ENCODE measurements around the gene BCAN.

DNA sequence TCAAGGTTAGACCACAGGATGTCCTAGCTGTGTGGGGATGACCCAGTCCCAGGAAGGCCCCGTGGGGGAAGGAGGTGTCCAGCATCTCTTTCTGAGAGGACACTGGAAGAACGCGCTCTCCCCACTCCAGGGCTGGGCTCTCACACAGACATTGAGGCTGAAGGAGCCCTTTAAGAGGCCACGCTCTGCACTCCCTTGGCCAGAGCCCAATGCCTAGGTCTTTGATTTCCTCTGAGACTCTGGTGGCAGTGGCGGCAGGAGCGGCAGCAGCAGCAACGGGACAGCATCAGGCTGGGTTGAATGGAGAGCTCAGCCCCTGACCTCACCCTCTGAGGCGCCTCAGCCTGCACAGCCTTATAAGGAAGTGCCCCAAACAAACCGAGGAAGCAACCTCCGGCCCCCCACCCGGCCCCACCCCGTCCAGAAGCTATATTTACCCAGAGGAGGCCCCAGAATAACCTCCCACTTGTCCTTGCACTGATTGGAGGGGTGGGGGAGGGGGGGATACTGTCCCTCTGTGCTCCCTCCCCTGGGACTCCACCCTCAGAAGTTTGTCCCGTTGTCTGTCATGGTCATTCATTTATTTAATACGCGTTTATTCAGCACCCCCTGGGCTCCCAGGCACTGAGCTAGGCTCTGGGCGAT, 23.0 kb downstream of the BCAN start:
- TF ChIP-seq POLR2A (IDR thresholded peaks at IDR 0.05), result no peak
- no peak for TF ChIP-seq CTCF (IDR thresholded peaks at IDR 0.05)

Data from adrenal gland (tissue), 5 donors.